Iris pigment epithelial cell (primary cell): ENCODE data around the gene SUMO4.

Source experiments
- DNase-seq: peaks from one replicate; pipeline ENCODE4 v3.0.0-alpha.2; 2011; ENCODE audit warnings: low read depth

Gene SUMO4

DNA sequence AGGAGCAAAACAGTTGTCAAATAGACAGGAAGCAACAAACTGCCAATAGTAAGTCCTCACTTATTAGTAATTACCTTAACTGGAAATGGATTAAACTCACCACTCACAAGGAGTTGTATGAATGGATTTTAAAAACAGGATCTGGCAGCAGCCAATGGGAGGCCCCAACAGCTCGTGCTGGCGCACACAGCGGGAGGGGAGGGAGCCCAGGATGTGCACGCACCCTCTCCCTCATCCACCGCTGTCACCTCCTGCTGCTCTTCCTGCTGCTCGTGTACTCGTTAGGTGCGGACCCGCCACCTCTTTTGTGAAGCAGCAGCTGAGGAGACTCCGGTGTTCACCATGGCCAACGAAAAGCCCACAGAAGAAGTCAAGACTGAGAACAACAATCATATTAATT is at the start of gene SUMO4:
TSS of gene SUMO4 (plus strand) at position 213 of the 400 bp plus-strand sequence. CDS start at position 343, 130 bp downstream.
- DNase-seq, result no peak

DNA sequence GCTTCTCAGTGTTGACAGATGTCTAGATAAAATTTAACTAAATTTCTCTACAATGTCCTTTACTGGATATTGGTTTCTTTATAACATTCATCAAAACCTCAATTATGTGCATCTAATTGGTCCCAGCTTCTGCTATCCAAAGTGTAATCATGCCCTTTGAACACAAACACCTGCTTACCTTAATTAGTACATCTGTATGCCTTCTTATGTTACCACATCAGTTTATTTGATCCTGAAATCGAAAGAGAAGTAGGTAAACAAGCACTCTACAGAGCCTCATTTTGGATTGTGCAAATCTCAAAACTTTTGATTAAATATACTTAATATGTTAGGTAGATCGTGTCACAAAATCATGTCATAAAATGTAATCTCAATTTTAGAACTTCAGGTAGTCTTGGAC is 46.1 kb upstream of the SUMO4 start:
- DNase-seq, result no peak

DNA sequence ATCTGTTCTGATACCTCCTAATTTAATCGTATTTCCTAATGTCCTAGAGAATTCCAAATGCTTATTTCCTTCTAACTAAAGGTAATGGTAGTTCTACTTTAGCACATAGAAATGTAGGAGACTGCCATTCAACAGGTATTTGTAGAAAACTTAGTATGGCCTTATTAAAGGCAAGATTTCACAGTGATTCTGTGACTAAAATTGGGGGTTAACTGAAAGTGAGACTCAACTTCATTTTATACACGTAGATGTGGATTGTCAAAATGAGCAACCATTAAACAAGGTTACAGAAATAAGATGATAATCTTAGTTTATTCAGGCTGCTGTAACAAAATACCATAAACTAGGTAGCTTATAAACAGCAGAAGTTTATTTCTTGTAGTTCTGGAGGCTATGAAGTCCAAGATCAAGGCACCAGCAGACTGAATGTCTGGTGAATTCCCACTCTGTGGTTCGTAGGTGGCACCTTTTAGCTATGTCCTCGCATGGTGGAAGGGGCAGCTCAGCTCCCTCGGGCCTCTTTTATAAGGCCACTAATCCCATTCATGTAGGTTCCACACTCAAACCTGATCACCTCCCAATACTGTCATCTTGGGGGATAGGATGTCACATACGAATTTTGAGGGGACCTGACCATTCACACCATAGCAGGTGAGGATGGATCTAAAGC is 43.8 kb upstream of the SUMO4 start:
- no peak for DNase-seq

DNA sequence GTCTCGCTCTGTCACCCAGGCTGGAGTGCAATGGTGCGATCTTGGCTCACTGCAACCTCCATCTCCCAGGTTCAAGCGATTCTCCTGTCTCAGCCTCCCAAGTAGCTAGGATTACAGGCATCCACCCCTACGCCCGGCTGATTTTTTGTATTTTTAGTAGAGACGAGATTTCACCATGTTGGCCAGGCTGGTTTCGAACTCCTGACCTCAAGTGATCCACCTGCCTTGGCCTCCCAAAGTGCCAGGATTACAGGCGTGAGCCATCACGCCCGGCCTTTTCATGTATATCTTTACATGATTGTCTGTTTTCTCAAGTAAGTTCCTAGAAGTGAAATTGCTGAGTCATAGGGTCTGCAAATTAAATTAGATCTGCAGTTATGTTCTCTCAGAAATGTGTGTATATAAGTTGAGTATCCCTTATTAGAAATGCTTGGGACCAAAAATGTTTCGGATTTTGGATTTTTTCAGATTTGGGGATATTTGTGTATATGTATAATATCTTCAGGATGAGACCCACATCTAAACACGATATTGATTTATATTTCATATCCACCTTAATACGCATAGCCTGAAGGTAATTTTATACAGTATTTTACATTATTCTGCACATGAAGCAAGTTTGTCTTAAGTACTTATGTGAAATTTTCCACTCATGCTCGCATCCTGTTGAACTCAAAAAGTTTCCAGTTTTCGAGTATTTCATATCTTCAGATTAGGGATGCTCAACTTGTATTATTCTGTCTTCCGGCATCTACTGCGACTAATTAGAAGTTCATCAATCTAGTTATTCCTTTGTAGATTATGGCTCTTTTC is 42.1 kb upstream of the SUMO4 start:
- no peak for DNase-seq

DNA sequence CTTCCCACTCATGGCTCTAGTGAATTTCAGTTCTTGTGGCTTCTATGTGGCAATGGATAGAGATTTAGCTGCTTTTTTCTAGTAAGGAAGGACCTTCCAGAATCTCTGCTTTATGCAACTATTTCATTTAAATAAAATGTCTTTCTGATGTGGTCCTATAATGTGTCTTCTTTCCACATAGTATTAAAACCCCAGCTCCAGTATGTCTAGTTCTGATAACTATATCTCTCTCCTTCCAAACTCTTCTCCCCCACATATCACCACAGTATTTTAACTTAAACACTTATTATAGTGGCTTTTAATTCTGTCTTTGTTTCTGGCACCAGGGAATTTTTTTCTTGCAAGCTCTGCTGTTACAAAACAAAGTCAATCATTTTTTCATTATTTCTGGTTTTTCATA is 40.6 kb upstream of the SUMO4 start:
- no peak for DNase-seq

DNA sequence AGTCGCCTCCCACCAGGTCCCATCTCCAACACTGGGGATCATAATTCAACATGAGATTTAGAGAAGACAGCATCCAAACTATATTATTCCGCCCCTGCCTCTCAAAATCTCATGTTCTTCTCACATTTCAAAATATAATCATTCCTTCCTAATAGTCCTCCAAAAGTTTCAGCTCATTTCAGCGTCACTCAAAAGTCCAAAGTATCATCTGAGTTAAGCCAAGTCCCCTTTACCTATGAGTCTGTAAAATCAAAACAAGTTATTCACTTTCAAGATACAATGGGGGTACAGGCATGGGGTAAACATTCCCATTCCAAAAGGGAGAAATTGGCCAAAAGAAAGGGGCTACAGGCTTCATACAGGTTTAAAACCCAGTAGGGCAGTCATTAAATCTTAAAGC is 39.5 kb upstream of the SUMO4 start:
- no peak for DNase-seq

DNA sequence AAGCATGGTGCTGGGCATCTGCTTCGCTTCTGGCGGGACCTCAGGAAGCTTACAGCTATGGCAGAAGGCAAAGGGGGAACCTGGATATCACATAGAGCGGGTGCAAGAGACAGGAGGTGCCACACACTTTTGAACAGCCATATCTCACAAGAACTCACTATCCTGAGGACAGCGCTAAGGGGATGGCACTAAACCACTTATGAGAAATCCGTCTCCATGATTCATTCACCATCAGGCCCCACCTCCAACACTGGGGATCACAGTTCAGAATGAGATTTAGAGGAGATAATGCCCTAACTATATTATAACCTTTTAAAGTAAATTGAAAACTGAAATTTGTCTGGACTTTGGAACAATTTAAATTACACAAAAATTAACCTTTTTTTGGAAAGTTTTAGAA is 37.8 kb upstream of the SUMO4 start:
- no peak for DNase-seq

DNA sequence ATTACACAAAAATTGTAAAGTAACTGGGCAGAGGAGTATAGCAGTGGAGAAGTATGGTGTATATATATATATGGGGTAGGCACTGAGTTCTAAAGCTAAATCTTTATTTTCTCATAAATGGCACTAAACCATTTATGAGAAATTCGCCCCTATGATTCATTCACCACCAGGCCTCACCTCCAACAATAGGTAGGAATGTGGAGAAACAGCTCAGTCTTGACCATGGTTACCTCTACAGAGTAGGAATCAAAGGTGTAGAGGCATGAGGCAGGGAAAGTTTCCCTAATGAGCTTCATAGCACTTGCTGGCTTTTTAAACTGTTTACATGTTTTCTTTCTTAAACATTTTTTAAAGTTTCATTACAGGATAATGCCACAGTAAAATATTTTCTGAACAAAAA is 36.9 kb upstream of the SUMO4 start:
- no peak for DNase-seq

DNA sequence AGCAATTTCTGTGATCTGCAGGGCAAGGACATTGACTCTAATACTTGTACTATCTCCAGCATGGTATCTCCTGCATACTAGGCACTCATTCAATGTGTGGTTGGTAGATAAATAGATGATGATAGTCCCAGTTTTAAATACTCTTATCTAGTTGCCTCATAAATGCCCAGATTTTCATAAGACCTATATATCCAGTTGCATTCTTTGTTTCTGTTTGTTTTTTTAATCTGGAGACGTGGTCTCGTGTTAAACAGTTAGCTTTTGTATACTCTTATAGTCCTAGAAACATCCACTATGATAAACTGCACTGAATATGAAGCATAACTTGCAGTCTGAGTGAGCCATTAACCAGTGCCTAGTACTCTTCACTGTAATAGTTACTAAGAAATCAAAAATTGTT is 35.5 kb upstream of the SUMO4 start:
- peak; percentile 21 for DNase-seq

DNA sequence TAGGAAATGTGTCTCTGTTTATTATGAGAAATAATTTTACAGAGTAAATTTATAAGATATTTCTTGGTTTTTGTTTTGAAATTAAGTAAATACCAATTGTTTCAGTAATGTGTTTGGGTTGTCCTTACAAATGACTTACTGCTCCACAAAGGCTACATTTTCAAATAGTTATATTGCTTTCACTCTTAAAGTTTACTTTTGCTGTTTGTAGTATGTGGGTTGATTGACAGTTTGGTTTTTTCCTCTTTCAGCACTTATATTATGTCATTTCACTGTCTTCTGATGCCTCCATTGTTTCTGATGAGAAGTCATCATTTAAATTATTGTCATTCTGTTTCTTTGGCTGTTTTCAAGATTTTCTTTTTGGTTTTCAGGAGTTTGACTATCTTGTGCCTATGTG is 34.9 kb upstream of the SUMO4 start:
- DNase-seq, result no peak

DNA sequence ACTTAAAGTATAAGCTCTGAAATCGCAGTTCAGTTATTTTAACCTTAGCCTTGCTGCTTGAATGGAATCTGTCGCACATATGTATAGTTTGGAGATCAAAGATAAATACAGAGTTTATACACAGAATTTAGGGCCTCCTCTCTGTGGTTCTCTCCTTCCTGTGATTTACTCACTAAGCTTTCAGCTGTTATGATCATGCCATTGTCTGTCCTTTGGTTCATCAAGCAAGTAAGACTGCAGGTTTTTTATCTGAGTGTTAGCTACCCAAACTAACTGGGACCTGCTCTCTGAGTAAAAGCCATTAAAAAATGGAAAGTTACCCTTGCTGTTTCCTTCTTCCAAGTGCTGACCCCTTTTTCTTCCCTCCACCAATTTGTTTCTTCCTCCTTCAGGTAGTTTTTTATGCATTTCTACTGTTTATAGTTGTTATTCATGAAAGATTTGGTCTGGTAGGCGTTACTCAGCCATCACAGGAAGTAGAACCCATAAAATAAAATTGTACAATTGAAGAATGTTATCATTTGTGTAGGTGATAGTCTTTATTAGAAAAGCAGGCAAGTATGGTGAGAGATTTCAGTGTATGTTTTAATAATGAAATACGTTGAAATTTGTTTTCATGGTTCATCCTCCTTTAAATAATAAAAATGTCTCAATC is 33.7 kb upstream of the SUMO4 start:
- no peak for DNase-seq

DNA sequence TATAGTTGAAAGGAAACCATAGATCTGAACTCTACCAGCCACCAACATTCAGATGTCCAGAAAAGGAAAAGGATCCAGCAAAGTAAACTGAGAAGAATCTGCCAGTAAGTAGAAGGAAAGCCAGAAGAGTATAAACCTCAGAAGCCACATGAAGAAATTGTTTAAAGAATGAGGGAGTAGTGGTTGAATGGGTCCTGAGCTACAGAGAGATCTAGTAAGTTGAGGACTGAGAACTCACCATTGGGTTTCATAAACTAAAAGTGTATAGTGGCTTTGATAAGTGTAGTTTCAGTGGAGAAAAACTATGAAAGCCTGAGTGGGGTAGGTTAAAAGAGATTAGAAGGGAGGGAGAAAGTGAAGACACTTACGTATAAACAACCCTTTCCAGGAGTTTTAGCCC is 32.0 kb upstream of the SUMO4 start:
- DNase-seq, result no peak

DNA sequence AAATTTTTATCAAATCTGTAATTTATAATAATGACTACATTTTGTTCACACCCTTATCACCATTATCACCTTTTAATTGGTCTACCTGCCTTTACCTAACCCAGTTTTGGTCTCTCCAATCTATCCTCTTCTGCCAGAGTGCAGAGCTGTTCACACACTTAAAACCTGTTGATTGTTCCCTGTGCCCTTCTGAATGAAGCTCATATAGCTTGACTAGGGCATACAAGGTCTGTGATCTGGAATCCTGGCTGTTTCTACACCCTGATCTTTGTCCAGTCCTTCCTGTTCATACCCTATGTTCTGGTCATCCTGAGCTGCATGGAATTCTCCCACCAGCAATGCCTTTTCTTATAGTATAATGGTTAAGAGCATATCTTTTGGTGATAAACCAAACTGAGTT is 28.9 kb upstream of the SUMO4 start:
- DNase-seq, result no peak

DNA sequence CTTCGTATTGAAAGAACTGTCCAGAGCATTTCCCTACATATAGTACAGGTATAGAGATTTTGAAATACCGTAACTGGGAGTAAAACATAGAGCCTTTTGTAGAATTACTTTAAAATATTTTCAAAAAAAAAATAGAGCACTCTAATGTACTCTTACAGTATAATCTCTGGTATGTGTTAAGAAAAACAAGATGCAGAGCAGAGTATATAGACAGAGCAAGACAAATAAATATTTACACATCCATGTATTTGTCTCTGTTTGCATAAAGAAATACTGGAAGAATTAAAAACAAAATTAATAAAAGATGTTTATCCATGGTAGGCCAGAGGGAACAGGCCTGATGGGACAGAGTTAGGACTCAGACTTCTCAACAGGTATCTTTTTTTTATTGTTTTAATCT is 28.0 kb upstream of the SUMO4 start:
- no peak for DNase-seq

DNA sequence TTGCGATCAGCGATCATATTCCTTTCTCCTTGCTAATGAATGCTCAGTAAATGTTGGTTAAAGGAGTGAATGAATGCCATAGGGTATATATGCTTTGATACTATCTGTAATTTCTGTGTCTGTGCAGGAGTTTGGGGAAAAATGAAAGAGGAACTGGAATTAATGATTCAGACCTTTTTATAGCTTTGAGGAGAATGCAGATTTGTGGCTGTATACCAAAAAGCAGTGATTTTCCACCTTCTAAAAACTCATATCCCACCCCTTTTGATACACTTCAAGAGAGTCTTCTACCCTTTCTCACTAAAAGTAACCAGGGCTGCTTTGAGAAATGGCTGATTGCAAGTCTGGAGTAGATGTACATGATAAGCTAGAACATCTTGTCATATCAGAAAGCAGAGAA is 26.6 kb upstream of the SUMO4 start:
- DNase-seq, result no peak

DNA sequence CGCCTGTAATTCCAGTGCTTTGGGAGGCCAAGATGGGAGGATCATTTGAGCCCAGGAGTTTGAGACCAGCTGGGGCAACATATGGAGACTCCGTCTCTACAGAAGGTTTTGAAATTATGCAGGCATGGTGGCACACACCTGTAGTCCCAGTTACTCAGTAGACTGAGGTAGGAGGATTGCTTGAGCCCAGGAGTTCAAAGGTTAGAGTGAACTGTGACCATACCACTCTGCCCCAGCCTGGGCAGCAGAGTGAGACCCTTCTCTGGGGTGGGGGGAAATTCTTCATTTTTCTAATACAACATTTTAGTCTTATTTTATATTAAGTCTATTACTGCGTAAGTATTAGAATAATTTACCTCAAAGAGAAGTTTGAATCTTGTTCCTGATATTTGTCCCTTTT is 20.1 kb upstream of the SUMO4 start:
- DNase-seq, result no peak

DNA sequence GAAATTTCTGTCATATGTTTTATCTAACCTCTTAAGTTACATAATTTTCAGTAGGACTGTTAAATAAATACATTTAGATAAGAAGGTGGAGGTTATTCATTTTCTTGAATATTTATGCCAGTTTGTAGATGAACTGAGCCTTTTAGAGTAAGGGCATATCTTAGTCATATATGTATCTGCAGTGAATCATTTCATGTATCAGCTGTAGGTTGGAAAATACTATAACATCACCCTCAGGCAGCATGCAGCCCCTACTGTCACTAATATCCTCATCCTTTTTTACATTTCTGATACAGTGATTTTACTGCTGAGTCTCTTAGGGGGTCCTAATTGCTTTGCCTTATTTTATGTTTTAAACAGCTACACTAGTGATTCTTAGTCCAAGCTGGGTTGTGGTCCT is 19.5 kb upstream of the SUMO4 start:
- DNase-seq, result no peak

DNA sequence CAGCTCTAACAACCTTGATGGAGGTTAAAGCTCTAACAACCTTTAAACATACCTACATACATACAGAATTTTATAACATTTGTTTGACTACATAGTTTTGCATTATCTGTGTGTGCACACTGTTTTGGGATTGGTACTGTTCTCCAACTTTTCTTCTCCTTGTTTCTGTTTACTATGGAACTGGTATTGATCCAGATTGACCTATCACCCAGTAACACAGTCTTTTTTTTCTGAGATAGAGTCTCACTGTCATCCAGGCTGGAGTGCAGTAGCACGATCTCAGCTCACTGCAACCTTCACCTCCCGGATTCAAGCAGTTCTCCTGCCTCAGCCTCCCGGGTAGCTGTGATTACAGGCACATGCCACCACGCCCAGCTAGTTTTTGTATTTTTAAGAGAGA is 16.7 kb upstream of the SUMO4 start:
- DNase-seq, result no peak

DNA sequence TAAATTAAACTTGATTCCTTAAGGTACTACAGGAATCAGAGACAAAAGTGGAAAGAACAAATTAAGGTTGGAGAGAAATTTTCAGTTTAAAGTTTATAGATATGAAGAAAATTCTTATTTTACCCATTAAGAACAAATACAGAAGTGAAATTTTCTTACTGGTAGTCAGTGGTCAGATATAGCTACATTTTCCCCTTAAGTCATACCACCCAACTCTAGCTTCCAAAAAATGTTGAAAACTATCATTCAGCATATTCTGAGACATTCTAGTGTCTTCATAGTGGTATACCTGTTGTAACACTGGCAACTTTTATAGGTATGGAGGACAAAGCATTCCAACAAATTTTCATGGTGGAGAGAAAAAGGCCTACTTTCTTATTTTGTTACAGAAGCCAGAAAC is 15.6 kb upstream of the SUMO4 start:
- DNase-seq, result no peak

DNA sequence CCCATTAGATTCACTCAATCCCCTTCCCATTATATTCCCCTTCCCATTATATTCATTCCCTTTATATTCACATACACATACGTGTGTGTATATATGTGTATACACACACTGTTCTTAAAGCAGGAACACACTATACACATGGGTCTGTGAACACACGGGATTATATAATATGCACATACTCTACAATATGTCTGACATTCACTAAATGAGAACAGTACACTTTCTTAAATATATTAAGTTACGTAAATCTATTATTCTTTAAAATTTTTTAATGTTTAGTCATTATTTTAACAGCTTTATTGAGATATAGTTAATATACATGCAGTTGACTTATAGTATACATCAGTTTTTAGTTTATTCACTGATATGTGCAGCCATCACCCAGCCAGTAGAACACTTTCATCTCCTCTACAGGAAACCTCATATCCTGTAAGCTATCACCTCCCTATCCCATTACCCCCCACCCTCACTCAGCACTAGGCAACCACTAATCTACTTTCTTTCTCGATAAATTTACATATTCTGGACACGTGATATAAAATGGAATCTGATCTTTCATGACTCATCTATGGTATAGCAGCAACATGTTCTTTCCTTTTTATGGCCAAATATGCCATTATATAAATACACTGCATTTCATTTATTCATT is 13.9 kb upstream of the SUMO4 start:
- no peak for DNase-seq

DNA sequence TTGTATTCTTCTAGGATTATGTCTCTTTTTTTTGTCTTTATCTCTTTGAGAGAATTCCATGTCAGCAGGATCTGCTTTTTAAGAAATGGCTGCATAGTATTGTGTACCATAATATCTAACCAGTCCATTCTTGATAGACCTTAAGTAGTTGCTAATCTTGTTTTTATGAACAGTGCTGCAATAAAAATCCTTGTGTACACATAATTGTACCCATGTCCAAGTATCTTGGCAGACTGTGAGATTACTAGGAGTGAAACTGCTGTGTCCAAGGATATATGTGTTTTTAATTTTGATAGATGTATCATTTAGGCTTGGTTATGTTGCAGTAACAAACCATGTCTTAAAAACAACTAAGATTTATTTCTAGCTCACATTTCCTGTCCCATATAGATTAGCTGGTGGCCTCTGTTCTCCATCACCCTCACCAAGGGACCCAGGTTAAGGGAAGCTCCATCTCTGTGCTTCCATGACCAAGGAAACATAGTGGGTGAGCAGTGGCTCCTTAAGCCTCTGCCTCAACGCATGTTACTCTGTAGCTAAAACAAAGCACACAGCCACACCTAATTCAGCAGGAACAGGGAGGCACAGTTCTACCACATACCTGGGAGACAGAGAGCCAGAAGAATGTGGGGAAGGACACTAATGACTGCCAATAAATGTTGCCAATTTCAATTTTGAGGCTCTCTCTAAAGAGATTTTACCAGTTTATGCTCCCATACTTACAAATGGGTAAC is 12.1 kb upstream of the SUMO4 start:
- DNase-seq, result no peak
